GM23338 (cell line): ENCODE data around the gene PDHX. TPM values are rescaled to one million over a fixed set of nuclear protein-coding genes. Genes with fewer than 3 reads are reported as not detected.

ENCODE experiments used
- ATAC-seq: fragments of 200-7000 bp; cut with Tn5 transposase; 3 replicates; pipeline ENCODE4 v1.9.1; 2020
- DNase-seq: peaks from one replicate; pipeline ENCODE4 v3.0.0-alpha.2; 2015; ENCODE audit warnings: low spot score
- H2AFZ ChIP-seq: fragments of 200-600 bp; sonication (generic); 2 replicates; pipeline ENCODE4 v1.8.0; 2016; ENCODE audit warnings: antibody characterized with exemption, mild to moderate bottlenecking, moderate library complexity
- H3F3A ChIP-seq: fragments of 200-600 bp; sonication (generic); replicated peaks from 2 replicates; pipeline ENCODE4 v1.8.0; 2017; ENCODE audit warnings: antibody characterized with exemption, mixed run types, low read depth
- H3K27ac ChIP-seq: fragments of 200-600 bp; sonication (generic); 2 replicates; pipeline ENCODE4 v1.6.1; 2016; ENCODE audit warnings: low read depth
- H3K27me3 ChIP-seq: fragments of 200-600 bp; sonication (generic); 2 replicates; pipeline ENCODE4 v1.8.0; 2016; ENCODE audit warnings: mild to moderate bottlenecking, mixed run types, moderate library complexity; ENCODE audit not compliant: insufficient read depth
- H3K36me3 ChIP-seq: fragments of 200-600 bp; sonication (generic); 2 replicates; pipeline ENCODE4 v1.8.0; 2016; ENCODE audit warnings: mild to moderate bottlenecking; ENCODE audit not compliant: insufficient read depth
- H3K4me1 ChIP-seq: fragments of 200-600 bp; sonication (generic); 2 replicates; pipeline ENCODE4 v1.8.0; 2016; ENCODE audit warnings: mild to moderate bottlenecking, moderate library complexity; ENCODE audit not compliant: insufficient read depth
- H3K4me2 ChIP-seq: fragments of 200-600 bp; sonication (generic); 2 replicates; pipeline ENCODE4 v1.7.1; 2017; ENCODE audit warnings: mixed run types
- H3K4me3 ChIP-seq: fragments of 200-600 bp; sonication (generic); 2 replicates; pipeline ENCODE4 v1.6.1; 2016; ENCODE audit warnings: mixed run types
- H3K79me2 ChIP-seq: fragments of 200-600 bp; sonication (generic); replicated peaks from 2 replicates; pipeline ENCODE4 v1.8.0; 2017; ENCODE audit warnings: mild to moderate bottlenecking; ENCODE audit not compliant: insufficient read depth
- H3K9me2 ChIP-seq: fragments of 200-600 bp; sonication (generic); 2 replicates; pipeline ENCODE4 v1.8.0; 2017; ENCODE audit not compliant: insufficient read depth
- H4K20me1 ChIP-seq: fragments of 200-600 bp; sonication (generic); replicated peaks from 2 replicates; pipeline ENCODE4 v1.8.0; 2017; ENCODE audit warnings: mild to moderate bottlenecking; ENCODE audit not compliant: insufficient read depth
- H3K27ac Mint-ChIP-seq: 2 replicates; pipeline ENCODE4 v1.8.0; 2020; ENCODE audit warnings: inconsistent platforms, mild to moderate bottlenecking, moderate library complexity, mixed read lengths
- H3K27me3 Mint-ChIP-seq: 3 replicates; pipeline ENCODE4 v1.8.0; 2022; ENCODE audit warnings: low read depth, mild to moderate bottlenecking, moderate library complexity, mixed read lengths, inconsistent platforms; ENCODE audit not compliant: insufficient read depth, poor library complexity
- H3K36me3 Mint-ChIP-seq: 3 replicates; pipeline ENCODE4 v1.8.0; 2021; ENCODE audit warnings: low read depth, mild to moderate bottlenecking, inconsistent platforms, moderate library complexity, mixed read lengths
- H3K4me1 Mint-ChIP-seq: 3 replicates; pipeline ENCODE4 v1.8.0; 2020; ENCODE audit warnings: mild to moderate bottlenecking, inconsistent platforms, mixed read lengths
- H3K4me3 Mint-ChIP-seq: 3 replicates; pipeline ENCODE4 v1.8.0; 2021; ENCODE audit warnings: moderate library complexity, mild to moderate bottlenecking, inconsistent platforms, mixed read lengths
- H3K9me3 Mint-ChIP-seq: 3 replicates; pipeline ENCODE4 v1.8.0; 2020; ENCODE audit warnings: moderate library complexity, mild to moderate bottlenecking, inconsistent platforms, mixed read lengths
- CTCF ChIP-seq, 2 experiments: fragments of 200-600 bp in 1 of 2; sonication (generic) in 1 of 2; conservative IDR thresholded peaks; 2 replicates each; pipeline versions ENCODE4 v1.5.1 to v1.6.1; 2016 to 2017; ENCODE audit warnings: antibody characterized with exemption in 2 of 2, low read depth in 2 of 2, mild to moderate bottlenecking in 2 of 2, moderate library complexity in 1 of 2
- ETS1 ChIP-seq: IDR thresholded peaks from 2 replicates; pipeline ENCODE4 v1.6.1; 2016; ENCODE audit warnings: antibody characterized with exemption
- EZH2 ChIP-seq: fragments of 200-600 bp; sonication (generic); IDR thresholded peaks from one replicate; pipeline ENCODE4 v1.8.0; 2017; ENCODE audit warnings: antibody characterized with exemption, mild to moderate bottlenecking, low read depth; ENCODE audit not compliant: unreplicated experiment
- EZH2phosphoT487 ChIP-seq: fragments of 200-600 bp; sonication (generic); IDR thresholded peaks from one replicate; pipeline ENCODE4 v1.8.1; 2018; ENCODE audit warnings: antibody characterized with exemption; ENCODE audit not compliant: unreplicated experiment
- NANOG ChIP-seq: IDR thresholded peaks from 2 replicates; pipeline ENCODE4 v1.6.1; 2016; ENCODE audit warnings: antibody characterized with exemption, borderline replicate concordance
- POLR2AphosphoS5 ChIP-seq: IDR thresholded peaks from 2 replicates; pipeline ENCODE4 v1.6.1; 2016; ENCODE audit warnings: antibody characterized with exemption, low read depth
- STAT1 ChIP-seq: IDR thresholded peaks from one replicate; pipeline ENCODE4 v1.6.1; 2016; ENCODE audit warnings: antibody characterized with exemption; ENCODE audit not compliant: unreplicated experiment
- ZNF331 ChIP-seq: fragments of 250-450 bp; sonication (Bioruptor Pico); IDR thresholded peaks from 2 replicates; pipeline ENCODE4 v1.5.0; 2020; ENCODE audit warnings: low read depth, mild to moderate bottlenecking, moderate library complexity
- polyA plus RNA-seq: library from polyadenylated mRNA; unstranded; fragments of >200 nt; fragmentation: Nextera tagmentation; extraction: Ambion mirVana; gene quantifications from 2 replicates; pipeline ENCODE4 v1.2.1, GENCODE V29; 2016
- total RNA-seq: library from RNA; depleted of rRNA; stranded (reverse); fragments of >200 nt; shearing (Covaris generic); gene quantifications from 2 replicates; pipeline ENCODE4 v1.2.3, GENCODE V29; 2014
- TF ChIP-seq, protein P1 (sequence below): IDR thresholded peaks from one replicate; pipeline ENCODE4 v1.6.1; 2018; ENCODE audit warnings: antibody characterized with exemption; ENCODE audit not compliant: unreplicated experiment

Gene PDHX
- total and polyA plus RNA-seq, 2 experiments from 2014 or later: 36.9 to 40.2 TPM

DNA sequence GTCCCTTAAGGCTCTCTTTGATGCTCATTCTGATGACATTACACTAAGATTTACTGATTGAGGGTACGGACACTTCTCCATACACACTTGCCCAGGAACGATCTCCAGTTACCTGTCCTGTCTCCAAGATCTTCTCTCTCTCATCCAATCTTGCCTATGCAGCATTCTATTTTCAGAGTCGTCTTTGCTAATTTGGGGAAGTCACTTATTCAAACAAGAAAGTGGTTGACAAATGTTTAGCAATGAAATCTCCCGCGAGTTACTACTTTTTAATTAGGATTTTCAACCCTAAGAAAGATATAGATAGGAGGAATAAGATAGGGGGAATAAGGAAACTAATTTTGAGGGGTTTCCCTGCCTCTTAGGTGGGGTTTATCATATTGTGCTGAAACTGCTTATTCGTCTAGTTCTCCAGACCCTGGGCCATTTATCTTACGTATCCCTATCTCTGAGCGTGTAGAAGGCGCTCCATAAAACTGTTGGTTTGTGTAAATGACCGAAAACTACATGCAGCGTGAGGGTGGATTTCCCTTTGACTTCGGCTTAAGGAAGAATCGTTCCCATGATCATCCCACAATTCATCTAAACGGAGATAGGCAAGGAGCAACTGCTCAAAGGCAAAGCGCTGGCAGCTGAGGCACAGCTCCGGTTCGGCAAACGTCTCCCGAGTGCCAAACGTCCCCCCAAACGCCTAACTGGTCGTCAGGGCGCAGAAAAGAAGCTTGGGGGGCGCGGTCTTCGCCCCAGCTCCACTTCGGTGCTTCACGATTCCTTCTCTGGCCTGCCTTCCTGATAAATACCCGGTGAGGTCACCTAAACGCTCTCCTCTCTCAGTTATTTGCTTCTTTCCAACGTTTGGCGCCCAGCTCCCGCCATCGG lies 1.0 kb upstream of the PDHX start:
- Histone ChIP-seq H3K36me3 (no peaks in the 10 kb centered on the region; the same call in 1 of the 2 replicates), H3K9me2 (peaks cover 6% of the 10 kb centered on the region), H3K79me2 (peaks cover 73% of the 10 kb centered on the region), H3K4me3 (peak overlapping the region; percentile 95), H3K4me2 (peak overlapping the region; percentile 99), H4K20me1 (peaks cover 19% of the 10 kb centered on the region), H2AFZ (peak overlapping the region; percentile 85), H3K4me1 (peaks cover 10% of the 10 kb centered on the region), H3K27ac (peak overlapping the region; percentile 99), H3F3A (peaks cover 8% of the 10 kb centered on the region), H3K27me3 (no peaks in the 10 kb centered on the region)
- Mint-ChIP-seq H3K4me1 (peaks cover 20% of the 10 kb centered on the region), H3K9me3 (no peaks in the 10 kb centered on the region; the same call in 1 of the 3 replicates), H3K36me3 (peaks cover 23% of the 10 kb centered on the region), H3K27ac (peak overlapping the region; percentile 98), H3K4me3 (peak overlapping the region; percentile 93), H3K27me3 (peaks cover 8% of the 10 kb centered on the region)
- no peak for DNase-seq
- peak; percentile 12 for ATAC-seq
- TF ChIP-seq ETS1 (no peak), POLR2AphosphoS5 (no peak), STAT1 (no peak), NANOG (no peak), EZH2 (no peak), EZH2phosphoT487 (no peak), ZNF331 (CRISPR knock-in tag) (no peak), CTCF (conservative IDR thresholded peaks at IDR 0.05; ENCODE audit: low read depth in 2 of 2) (no peak)
- TF ChIP-seq, protein P1, sequence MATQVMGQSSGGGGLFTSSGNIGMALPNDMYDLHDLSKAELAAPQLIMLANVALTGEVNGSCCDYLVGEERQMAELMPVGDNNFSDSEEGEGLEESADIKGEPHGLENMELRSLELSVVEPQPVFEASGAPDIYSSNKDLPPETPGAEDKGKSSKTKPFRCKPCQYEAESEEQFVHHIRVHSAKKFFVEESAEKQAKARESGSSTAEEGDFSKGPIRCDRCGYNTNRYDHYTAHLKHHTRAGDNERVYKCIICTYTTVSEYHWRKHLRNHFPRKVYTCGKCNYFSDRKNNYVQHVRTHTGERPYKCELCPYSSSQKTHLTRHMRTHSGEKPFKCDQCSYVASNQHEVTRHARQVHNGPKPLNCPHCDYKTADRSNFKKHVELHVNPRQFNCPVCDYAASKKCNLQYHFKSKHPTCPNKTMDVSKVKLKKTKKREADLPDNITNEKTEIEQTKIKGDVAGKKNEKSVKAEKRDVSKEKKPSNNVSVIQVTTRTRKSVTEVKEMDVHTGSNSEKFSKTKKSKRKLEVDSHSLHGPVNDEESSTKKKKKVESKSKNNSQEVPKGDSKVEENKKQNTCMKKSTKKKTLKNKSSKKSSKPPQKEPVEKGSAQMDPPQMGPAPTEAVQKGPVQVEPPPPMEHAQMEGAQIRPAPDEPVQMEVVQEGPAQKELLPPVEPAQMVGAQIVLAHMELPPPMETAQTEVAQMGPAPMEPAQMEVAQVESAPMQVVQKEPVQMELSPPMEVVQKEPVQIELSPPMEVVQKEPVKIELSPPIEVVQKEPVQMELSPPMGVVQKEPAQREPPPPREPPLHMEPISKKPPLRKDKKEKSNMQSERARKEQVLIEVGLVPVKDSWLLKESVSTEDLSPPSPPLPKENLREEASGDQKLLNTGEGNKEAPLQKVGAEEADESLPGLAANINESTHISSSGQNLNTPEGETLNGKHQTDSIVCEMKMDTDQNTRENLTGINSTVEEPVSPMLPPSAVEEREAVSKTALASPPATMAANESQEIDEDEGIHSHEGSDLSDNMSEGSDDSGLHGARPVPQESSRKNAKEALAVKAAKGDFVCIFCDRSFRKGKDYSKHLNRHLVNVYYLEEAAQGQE: no peak
